Neural progenitor cell (in vitro differentiated cells): Measurements from ENCODE around the gene CREBBP. TPM values are rescaled to one million over a fixed set of nuclear protein-coding genes. Genes with fewer than 3 reads are reported as not detected.

Source experiments
- DNase-seq: peaks from one replicate; pipeline ENCODE4 v3.0.0-alpha.2; 2016; ENCODE audit warnings: low spot score
- H2AFZ ChIP-seq: fragments of 200-600 bp; sonication (generic); replicated peaks from 2 replicates; pipeline ENCODE4 v1.6.1; 2016; ENCODE audit warnings: antibody characterized with exemption
- H3F3A ChIP-seq: fragments of 200-600 bp; sonication (generic); 2 replicates; pipeline ENCODE4 v1.6.1; 2016; ENCODE audit warnings: antibody characterized with exemption, low read depth
- H3K27ac ChIP-seq: fragments of 200-600 bp; sonication (generic); 2 replicates; pipeline ENCODE4 v1.5.1; 2016; ENCODE audit warnings: mild to moderate bottlenecking
- H3K27me3 ChIP-seq: fragments of 200-600 bp; sonication (generic); 2 replicates; pipeline ENCODE4 v1.6.1; 2016; ENCODE audit warnings: mild to moderate bottlenecking, moderate library complexity
- H3K36me3 ChIP-seq: fragments of 200-600 bp; sonication (generic); 2 replicates; pipeline ENCODE4 v1.5.1; 2016
- H3K4me1 ChIP-seq: fragments of 200-600 bp; sonication (generic); 2 replicates; pipeline ENCODE4 v1.6.1; 2016; ENCODE audit warnings: mixed run types
- H3K4me2 ChIP-seq: fragments of 200-600 bp; sonication (generic); 2 replicates; pipeline ENCODE4 v1.6.1; 2016
- H3K4me3 ChIP-seq: fragments of 200-600 bp; sonication (generic); 2 replicates; pipeline ENCODE4 v1.5.1; 2016
- H3K79me2 ChIP-seq: fragments of 200-600 bp; sonication (generic); 2 replicates; pipeline ENCODE4 v1.6.1; 2016; ENCODE audit warnings: low read depth
- H3K9ac ChIP-seq: fragments of 200-600 bp; sonication (generic); 2 replicates; pipeline ENCODE4 v1.6.1; 2016
- H3K9me3 ChIP-seq: fragments of 200-600 bp; sonication (generic); 2 replicates; pipeline ENCODE4 v1.5.1; 2016; ENCODE audit warnings: low read depth
- H4K20me1 ChIP-seq: fragments of 200-600 bp; sonication (generic); 2 replicates; pipeline ENCODE4 v1.6.1; 2016; ENCODE audit warnings: low read depth
- H3K27ac Mint-ChIP-seq: 3 replicates; pipeline ENCODE4 v1.8.0; 2021; ENCODE audit warnings: mixed read lengths
- H3K27me3 Mint-ChIP-seq: 2 replicates; pipeline ENCODE4 v1.8.0; 2022; ENCODE audit warnings: low read depth, mild to moderate bottlenecking, inconsistent platforms, moderate library complexity, mixed read lengths; ENCODE audit not compliant: insufficient read depth
- H3K36me3 Mint-ChIP-seq: 3 replicates; pipeline ENCODE4 v1.8.0; 2021; ENCODE audit warnings: mixed read lengths
- H3K4me1 Mint-ChIP-seq: 3 replicates; pipeline ENCODE4 v1.8.0; 2021; ENCODE audit warnings: mixed read lengths
- H3K4me3 Mint-ChIP-seq: 3 replicates; pipeline ENCODE4 v1.8.0; 2021; ENCODE audit warnings: mild to moderate bottlenecking, moderate library complexity, mixed read lengths
- H3K9me3 Mint-ChIP-seq: 3 replicates; pipeline ENCODE4 v1.8.0; 2020; ENCODE audit warnings: mixed read lengths
- CTCF ChIP-seq: fragments of 200-600 bp; sonication (generic); IDR thresholded peaks from 2 replicates; pipeline ENCODE4 v1.5.1; 2017; ENCODE audit warnings: antibody characterized with exemption, mild to moderate bottlenecking
- EZH2 ChIP-seq: fragments of 200-600 bp; sonication (generic); IDR thresholded peaks from 2 replicates; pipeline ENCODE4 v1.6.1; 2017; ENCODE audit warnings: antibody characterized with exemption, mild to moderate bottlenecking, moderate library complexity
- EZH2phosphoT487 ChIP-seq: fragments of 200-600 bp; sonication (generic); IDR thresholded peaks from 2 replicates; pipeline ENCODE4 v1.6.1; 2017; ENCODE audit warnings: antibody characterized with exemption
- total RNA-seq: library from RNA; depleted of rRNA; stranded (reverse); fragments of >200 nt; gene quantifications from 2 replicates; pipeline ENCODE4 v1.2.3, GENCODE V29; 2015; ENCODE audit warnings: low replicate concordance

The CREBBP gene
- total RNA-seq, 1 donor from 2014 or later: 60.6 TPM

- Mint-ChIP-seq H3K4me1 (peaks cover 5% of the 10 kb centered on the region), H3K4me3 (no peak overlapping the region), H3K9me3 (no peaks in the 10 kb centered on the region), H3K27ac (no peak overlapping the region), H3K36me3 (peaks cover 25% of the 10 kb centered on the region), H3K27me3 (peaks cover 2% of the 10 kb centered on the region)
- no peak for DNase-seq
- no peaks in the 10 kb centered on the region for H3K27me3 ChIP-seq
- H3K27ac ChIP-seq: no peak overlapping the region
- peaks cover 6% of the 10 kb centered on the region for H3K36me3 ChIP-seq
- H2AFZ ChIP-seq: no peak overlapping the region
- peaks cover 10% of the 10 kb centered on the region for H4K20me1 ChIP-seq
- no peak for TF ChIP-seq EZH2phosphoT487
- no peak for TF ChIP-seq EZH2
- TF ChIP-seq CTCF: no peak
- H3K4me2 ChIP-seq: no peak overlapping the region
- no peaks in the 10 kb centered on the region for H3K9me3 ChIP-seq
- H3F3A ChIP-seq: no peaks in the 10 kb centered on the region
- H3K4me1 ChIP-seq: no peaks in the 10 kb centered on the region
- no peak overlapping the region for H3K9ac ChIP-seq
- no peak overlapping the region for H3K4me3 ChIP-seq
- no peaks in the 10 kb centered on the region for H3K79me2 ChIP-seq
Measured at GRCh38 chr16:3727806-3728381, 152.6 kb downstream of the CREBBP start.

- H3K9ac ChIP-seq: no peak overlapping the region
- no peak overlapping the region for H3K4me2 ChIP-seq
- DNase-seq: no peak
- H3K79me2 ChIP-seq: no peaks in the 10 kb centered on the region
- H3K27ac ChIP-seq: no peak overlapping the region
- H3K36me3 ChIP-seq: peaks cover 6% of the 10 kb centered on the region
- Mint-ChIP-seq H3K9me3 (no peaks in the 10 kb centered on the region), H3K27me3 (no peaks in the 10 kb centered on the region), H3K4me1 (peaks cover 5% of the 10 kb centered on the region), H3K36me3 (peaks cover 17% of the 10 kb centered on the region), H3K27ac (no peak overlapping the region), H3K4me3 (no peak overlapping the region)
- H3K4me3 ChIP-seq: no peak overlapping the region
- no peaks in the 10 kb centered on the region for H3K9me3 ChIP-seq
- H3K27me3 ChIP-seq: no peaks in the 10 kb centered on the region
- TF ChIP-seq EZH2phosphoT487: no peak
- no peak for TF ChIP-seq EZH2
- no peak for TF ChIP-seq CTCF
- no peaks in the 10 kb centered on the region for H3K4me1 ChIP-seq
- peaks cover 10% of the 10 kb centered on the region for H4K20me1 ChIP-seq
- no peaks in the 10 kb centered on the region for H3F3A ChIP-seq
- H2AFZ ChIP-seq: no peak overlapping the region
Measured at GRCh38 chr16:3726021-3726687, 154.4 kb downstream of the CREBBP start.

GRCh38 chr16:3725276-3725675 lies 155.2 kb downstream of the CREBBP start:
- DNase-seq: no peak

GRCh38 chr16:3722508-3722907 lies 158.0 kb downstream of the CREBBP start:
- no peak overlapping the region for H3K4me2 ChIP-seq
- no peak overlapping the region for H3K9ac ChIP-seq
- no peak for DNase-seq
- H3K4me1 ChIP-seq: no peaks in the 10 kb centered on the region
- Mint-ChIP-seq H3K4me1 (peaks cover 6% of the 10 kb centered on the region), H3K9me3 (no peaks in the 10 kb centered on the region), H3K27ac (no peak overlapping the region), H3K4me3 (no peak overlapping the region), H3K36me3 (peaks cover 3% of the 10 kb centered on the region), H3K27me3 (peaks cover 4% of the 10 kb centered on the region)
- no peaks in the 10 kb centered on the region for H3F3A ChIP-seq
- no peaks in the 10 kb centered on the region for H3K27me3 ChIP-seq
- H3K36me3 ChIP-seq: peaks cover 6% of the 10 kb centered on the region
- peaks cover 6% of the 10 kb centered on the region for H4K20me1 ChIP-seq
- TF ChIP-seq CTCF: no peak
- no peak for TF ChIP-seq EZH2phosphoT487
- TF ChIP-seq EZH2: no peak
- H3K9me3 ChIP-seq: no peaks in the 10 kb centered on the region
- no peak overlapping the region for H3K27ac ChIP-seq
- no peaks in the 10 kb centered on the region for H3K79me2 ChIP-seq
- H3K4me3 ChIP-seq: no peak overlapping the region
- H2AFZ ChIP-seq: no peak overlapping the region

More at GRCh38 chr16:3725276-3725675, 155.2 kb downstream of the CREBBP start:
- H3K9ac ChIP-seq: no peak overlapping the region
- H3K4me1 ChIP-seq: no peaks in the 10 kb centered on the region
- H3K79me2 ChIP-seq: no peaks in the 10 kb centered on the region
- H3F3A ChIP-seq: no peaks in the 10 kb centered on the region
- H3K9me3 Mint-ChIP-seq: no peaks in the 10 kb centered on the region
- H3K36me3 ChIP-seq: peaks cover 6% of the 10 kb centered on the region
- TF ChIP-seq EZH2: no peak
- peaks cover 5% of the 10 kb centered on the region for H3K4me1 Mint-ChIP-seq
- H3K4me3 ChIP-seq: no peak overlapping the region
- no peaks in the 10 kb centered on the region for H3K9me3 ChIP-seq
- no peak overlapping the region for H3K27ac Mint-ChIP-seq
- H2AFZ ChIP-seq: no peak overlapping the region
- peaks cover 10% of the 10 kb centered on the region for H4K20me1 ChIP-seq
- H3K27ac ChIP-seq: no peak overlapping the region
- H3K4me3 Mint-ChIP-seq: no peak overlapping the region
- no peaks in the 10 kb centered on the region for H3K27me3 Mint-ChIP-seq
- H3K36me3 Mint-ChIP-seq: peaks cover 12% of the 10 kb centered on the region
- H3K4me2 ChIP-seq: no peak overlapping the region
- no peaks in the 10 kb centered on the region for H3K27me3 ChIP-seq
